H1 (cell line): Measurements from ENCODE around the gene SWI5. TPM values are rescaled to one million over a fixed set of nuclear protein-coding genes. Genes with fewer than 3 reads are reported as not detected.

Source experiments
- CTCF ChIA-PET: fragments of 300-600 bp; sonication (Branson Sonifier 250); formaldehyde crosslinking; loops from one replicate; lab custom pipeline; 2021; ENCODE audit not compliant: partially characterized antibody; lab: Charles Lee
- POLR2A ChIA-PET: fragments of 300-600 bp; sonication (Branson Sonifier 250); formaldehyde crosslinking; loops from one replicate; lab custom pipeline; 2021; ENCODE audit warnings: inconsistent platforms; ENCODE audit not compliant: partially characterized antibody; lab: Charles Lee
- DNase-seq, 2 experiments: peaks; one replicate each; pipeline versions ENCODE4 v3.0.0 to v3.0.0-alpha.2; 2010 to 2022; ENCODE audit warnings: low spot score in 2 of 2, low read depth in 1 of 2, mixed read lengths in 1 of 2
- FAIRE-seq: peaks from 2 replicates; lab custom pipeline; 2011; peaks lifted over from hg19 to GRCh38; lab: Jason Lieb, UNC
- H2AFZ ChIP-seq: 2 replicates; pipeline ENCODE4 v1.8.1; 2012; ENCODE audit warnings: low read length, inconsistent platforms
- H2AK5ac ChIP-seq: 2 replicates; pipeline ENCODE4 v1.6.1; 2013; ENCODE audit warnings: low read depth, low read length
- H2BK120ac ChIP-seq: replicated peaks from 2 replicates; pipeline ENCODE3; 2013; ENCODE audit warnings: low read depth, low read length, inconsistent platforms
- H2BK12ac ChIP-seq: 2 replicates; pipeline ENCODE4 v1.6.1; 2013; ENCODE audit warnings: low read depth, low read length
- H2BK15ac ChIP-seq: 2 replicates; pipeline ENCODE4 v1.6.1; 2013; ENCODE audit warnings: low read length
- H2BK20ac ChIP-seq: 2 replicates; pipeline ENCODE4 v1.6.1; 2013; ENCODE audit warnings: low read length
- H2BK5ac ChIP-seq: 2 replicates; pipeline ENCODE4 v1.6.1; 2013; ENCODE audit warnings: low read depth, low read length
- H3K14ac ChIP-seq: 2 replicates; pipeline ENCODE4 v1.6.1; 2013; ENCODE audit warnings: inconsistent platforms; ENCODE audit not compliant: insufficient read length
- H3K18ac ChIP-seq: 2 replicates; pipeline ENCODE4 v1.6.1; 2013; ENCODE audit warnings: low read length; ENCODE audit errors: extremely low read depth
- H3K23ac ChIP-seq: 2 replicates; pipeline ENCODE4 v1.6.1; 2013; ENCODE audit warnings: inconsistent platforms; ENCODE audit not compliant: insufficient read length
- H3K23me2 ChIP-seq: 2 replicates; pipeline ENCODE4 v1.6.1; 2013; ENCODE audit warnings: low read depth, low read length
- H3K27ac ChIP-seq: 2 replicates; pipeline ENCODE4 v1.6.1; 2011; ENCODE audit warnings: low read depth, low read length, inconsistent platforms
- H3K27me3 ChIP-seq, 4 experiments: replicated peaks in 1 of 4; 1 replicate in 1 of 4; 2 replicates in 3 of 4; pipeline versions ENCODE4 v1.6.1 to v1.8.1; 2011 to 2013; ENCODE audit warnings: low read length in 3 of 4, mild to moderate bottlenecking in 3 of 4, inconsistent platforms in 2 of 4, mixed read lengths in 2 of 4, moderate library complexity in 1 of 4; ENCODE audit not compliant: control insufficient read depth in 3 of 4, insufficient read depth in 3 of 4; ENCODE audit errors: extremely low read depth in 1 of 4
- H3K36me3 ChIP-seq, 4 experiments: 2 replicates each; pipeline versions ENCODE4 v1.6.1 to v1.8.1; 2011 to 2013; ENCODE audit warnings: mild to moderate bottlenecking in 4 of 4, low read length in 3 of 4, moderate library complexity in 2 of 4, control low read depth in 1 of 4, inconsistent platforms in 1 of 4; ENCODE audit not compliant: insufficient read depth in 4 of 4, control insufficient read depth in 2 of 4
- H3K4ac ChIP-seq: replicated peaks from 2 replicates; pipeline ENCODE3; 2013; ENCODE audit warnings: low read length, low read depth, mixed read lengths, inconsistent platforms; ENCODE audit not compliant: insufficient read length
- H3K4me1 ChIP-seq, 4 experiments: replicated peaks in 1 of 4; 1 replicate in 1 of 4; 2 replicates in 3 of 4; pipeline versions ENCODE4 v1.6.1 to v1.8.1; 2011 to 2013; ENCODE audit warnings: low read length in 3 of 4, inconsistent platforms in 2 of 4, mixed read lengths in 1 of 4; ENCODE audit not compliant: insufficient read depth in 4 of 4, control insufficient read depth in 3 of 4
- H3K4me2 ChIP-seq, 2 experiments: 2 replicates each; pipeline versions ENCODE4 v1.6.1 to v1.8.1; 2011 to 2013; ENCODE audit warnings: low read depth in 2 of 2, low read length in 2 of 2, control low read depth in 1 of 2, inconsistent platforms in 1 of 2, mild to moderate bottlenecking in 1 of 2; ENCODE audit not compliant: insufficient read depth in 1 of 2
- H3K4me3 ChIP-seq, 4 experiments: fragments of 200-600, 300-600 bp in 1 of 4; sonication (generic), shearing (Covaris generic), sonication (Bioruptor Twin) in 1 of 4; 2 replicates each; pipeline versions ENCODE4 v1.5.1 to v1.8.1; 2011 to 2016; ENCODE audit warnings: low read length in 4 of 4, low read depth in 3 of 4, control low read depth in 2 of 4, inconsistent platforms in 2 of 4, mild to moderate bottlenecking in 2 of 4, mixed read lengths in 1 of 4, moderate library complexity in 1 of 4; ENCODE audit not compliant: insufficient read depth in 2 of 4; ENCODE audit errors: extremely low read depth in 1 of 4
- H3K56ac ChIP-seq: replicated peaks from 2 replicates; pipeline ENCODE3; 2013; ENCODE audit warnings: low read depth, mild to moderate bottlenecking, mixed read lengths, low read length, inconsistent platforms; ENCODE audit not compliant: insufficient read length
- H3K79me1 ChIP-seq: 2 replicates; pipeline ENCODE4 v1.6.1; 2013; ENCODE audit warnings: low read depth, low read length, control low read depth
- H3K79me2 ChIP-seq, 2 experiments: 2 replicates each; pipeline versions ENCODE4 v1.6.1 to v1.8.1; 2012 to 2013; ENCODE audit warnings: low read length in 2 of 2, mild to moderate bottlenecking in 2 of 2, inconsistent platforms in 1 of 2; ENCODE audit not compliant: insufficient read depth in 2 of 2, control insufficient read depth in 1 of 2
- H3K9ac ChIP-seq, 4 experiments: replicated peaks in 1 of 4; 1 replicate in 1 of 4; 2 replicates in 3 of 4; pipeline versions ENCODE4 v1.6.1 to v1.8.1; 2011 to 2013; ENCODE audit warnings: low read depth in 3 of 4, low read length in 3 of 4, control low read depth in 2 of 4, mild to moderate bottlenecking in 2 of 4, moderate library complexity in 2 of 4, inconsistent platforms in 1 of 4; ENCODE audit errors: extremely low read depth in 1 of 4
- H3K9me3 ChIP-seq, 2 experiments: 2 replicates each; pipeline versions ENCODE4 v1.6.1 to v1.8.1; 2012 to 2013; ENCODE audit warnings: mild to moderate bottlenecking in 2 of 2, moderate library complexity in 2 of 2, control low read depth in 1 of 2, inconsistent platforms in 1 of 2, low read depth in 1 of 2, low read length in 1 of 2, mixed read lengths in 1 of 2; ENCODE audit not compliant: insufficient read depth in 2 of 2
- H4K20me1 ChIP-seq, 2 experiments: replicated peaks in 1 of 2; 2 replicates each; pipeline versions ENCODE3 to v1.8.1; 2011 to 2013; ENCODE audit warnings: inconsistent platforms in 2 of 2, low read length in 2 of 2, mild to moderate bottlenecking in 1 of 2; ENCODE audit not compliant: insufficient read depth in 2 of 2, control insufficient read depth in 1 of 2
- H4K5ac ChIP-seq: 2 replicates; pipeline ENCODE4 v1.6.1; 2013; ENCODE audit warnings: low read length, low read depth, mixed read lengths, inconsistent platforms; ENCODE audit not compliant: insufficient read length
- H4K8ac ChIP-seq: 2 replicates; pipeline ENCODE4 v1.8.0; 2013; ENCODE audit warnings: mild to moderate bottlenecking, moderate library complexity, low read length, inconsistent platforms; ENCODE audit not compliant: insufficient read depth; ENCODE audit errors: extremely low read depth
- H4K91ac ChIP-seq: replicated peaks from 2 replicates; pipeline ENCODE3; 2013; ENCODE audit warnings: low read length, mixed read lengths, inconsistent platforms; ENCODE audit not compliant: insufficient read length
- WGBS, 2 experiments: shearing (Covaris generic) in 1 of 2; methylation state at CpG; one replicate each; pipeline versions ENCODE4 v1.1.6 to v1.1.7; 2013 to 2015; ENCODE audit warnings: low lambda C conversion rate in 2 of 2, mixed read lengths in 2 of 2, inconsistent platforms in 1 of 2, low coverage in 1 of 2, missing lambda C conversion rate in 1 of 2; ENCODE audit not compliant: insufficient replicate concordance in 2 of 2, insufficient coverage in 1 of 2, insufficient read length in 1 of 2; ENCODE audit errors: extremely low coverage in 1 of 2, missing lambda C conversion rate in 1 of 2; 5-methylcytosine and 5-hydroxymethylcytosine counted together
- polyA plus RNA-seq, 7 experiments: library from polyadenylated mRNA; depleted of rRNA in 3 of 7; stranded (reverse) in 5 of 7; unstranded in 2 of 7; fragments of >200 nt in 5 of 7; fragments of 200-250 nt in 2 of 7; gene quantifications; 1 replicate in 5 of 7; 2 replicates in 1 of 7; 4 replicates in 1 of 7; pipeline versions ENCODE4 v1.2.1 to v1.2.3, GENCODE V29; 2011 to 2013; ENCODE audit warnings: missing spikeins in 2 of 7, mixed read lengths in 2 of 7
- total RNA-seq: library from RNA; stranded (reverse); fragmentation: NEBNext Ultra II Directional; extraction: Animal tissue kit (Norgen Biotek cat#: 25700); gene quantifications from 2 replicates; pipeline ENCODE4 v1.2.1, GENCODE V29; 2021

SWI5 gene
- total and polyA plus RNA-seq, 2 of the 8 experiments (the other 6 are each of a cell fraction or from before 2014, with no cell fraction given): 29.0 to 59.5 TPM

GRCh38 chr9:128242828-128243214 lies 33.3 kb upstream of the SWI5 start:
- Histone ChIP-seq H3K4me3 (no peak overlapping the region), H3K36me3 (peaks cover 0 to 11% (median 4%) of the 10 kb centered on the region in 4 experiments; a peak in 2 of 8 replicates), H3K18ac (no peak overlapping the region), H3K79me2 (no peaks in the 10 kb centered on the region), H2BK15ac (no peak overlapping the region), H2BK5ac (no peak overlapping the region), H3K14ac (no peak overlapping the region), H3K23me2 (peaks cover 7% of the 10 kb centered on the region; the same call in 1 of the 2 replicates), H3K9ac (no peak overlapping the region), H2BK120ac (no peak overlapping the region), H3K27me3 (no peaks in the 10 kb centered on the region), H3K4ac (no peak overlapping the region), H3K4me1 (peaks cover 3 to 19% (median 10%) of the 10 kb centered on the region in 4 experiments), H2AK5ac (no peak overlapping the region), H3K4me2 (no peak overlapping the region), H4K91ac (no peak overlapping the region), H2BK20ac (no peak overlapping the region), H2AFZ (no peak overlapping the region), H3K23ac (no peak overlapping the region), H3K27ac (no peak overlapping the region), H3K79me1 (no peaks in the 10 kb centered on the region), H2BK12ac (no peak overlapping the region), H3K9me3 (no peaks in the 10 kb centered on the region), H3K56ac (no peak overlapping the region), H4K20me1 (peaks cover 2 to 6% of the 10 kb centered on the region in 2 experiments), H4K5ac (no peak overlapping the region), H4K8ac (no peak overlapping the region)
- DNase-seq (no peak), FAIRE-seq (no peak)
- POLR2A ChIA-PET: interaction anchor here (0.7 to 3.7 kb wide), 4 partner anchors 12 to 52 kb away, joined by 3 to 16 read pairs (median 3); no protein-coding TSS in a partner anchor
- WGBS, 2 experiments: 93% methylated on average over 3 of the region's 7 CpGs; no CpG with 5 or more reads in 1 of the 2 experiments
- CTCF ChIA-PET: interaction anchor here (0.6 kb wide), 1 partner anchor 25 kb away, joined by 3 read pairs; no protein-coding TSS in a partner anchor
